GM18951 (cell line): ENCODE data around the gene BCAS3.

ENCODE experiments used
- POLR2A ChIP-seq: IDR thresholded peaks from 4 replicates; pipeline ENCODE4 v1.6.1; 2011; ENCODE audit warnings: mild to moderate bottlenecking; ENCODE audit not compliant: insufficient read length, insufficient read depth; ENCODE audit errors: extremely low read depth
- in situ Hi-C: fragments of 300-500 bp; cut with MboI; formaldehyde crosslinking; loops from one replicate; pipeline ENCODE4 v1.12.0; 2022; ENCODE audit warnings: low sequenced_read_pairs, mixed read lengths, inconsistent platforms; ENCODE audit not compliant: unreplicated experiment

BCAS3 gene

GRCh38 chr17:61313461-61314326, 636.0 kb downstream of the BCAS3 start:
- in situ Hi-C loops: no loop called here
- no peak for TF ChIP-seq POLR2A

DNA sequence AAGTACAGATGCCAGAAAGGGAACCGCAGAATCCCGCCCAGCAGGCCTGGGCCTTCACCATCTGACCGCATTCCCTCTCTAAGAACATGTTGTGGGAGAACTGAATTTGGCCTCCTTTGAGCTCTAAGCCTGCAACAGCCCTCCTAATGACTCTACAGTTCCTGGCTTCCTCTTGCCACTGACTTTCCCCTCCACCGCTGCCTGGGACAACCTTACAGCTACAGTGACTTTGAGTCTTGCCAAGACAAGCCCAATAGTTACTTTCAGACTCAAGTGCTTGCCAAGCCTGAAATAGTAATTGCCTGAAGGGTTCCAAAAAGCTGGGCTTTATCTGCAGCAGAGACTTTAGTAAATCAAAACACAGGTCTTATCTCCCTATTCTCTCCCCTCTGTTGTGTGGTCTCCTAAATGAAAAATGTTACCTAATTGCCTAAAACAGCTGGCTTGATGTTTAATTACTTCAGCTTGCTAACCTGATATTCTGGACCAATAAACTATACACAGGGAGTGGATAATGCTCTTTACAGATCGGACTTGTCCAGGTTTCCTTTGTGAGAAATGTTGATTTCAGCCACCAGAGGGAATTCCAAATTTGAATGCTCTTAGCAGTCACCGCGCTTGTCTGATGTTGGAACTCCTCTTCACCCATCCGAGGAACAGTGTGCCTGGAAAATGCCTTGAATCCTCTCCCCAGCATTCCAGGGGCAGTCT, 636.9 kb downstream of the BCAS3 start:
- in situ Hi-C loops: no loop called here
- no peak for TF ChIP-seq POLR2A

DNA sequence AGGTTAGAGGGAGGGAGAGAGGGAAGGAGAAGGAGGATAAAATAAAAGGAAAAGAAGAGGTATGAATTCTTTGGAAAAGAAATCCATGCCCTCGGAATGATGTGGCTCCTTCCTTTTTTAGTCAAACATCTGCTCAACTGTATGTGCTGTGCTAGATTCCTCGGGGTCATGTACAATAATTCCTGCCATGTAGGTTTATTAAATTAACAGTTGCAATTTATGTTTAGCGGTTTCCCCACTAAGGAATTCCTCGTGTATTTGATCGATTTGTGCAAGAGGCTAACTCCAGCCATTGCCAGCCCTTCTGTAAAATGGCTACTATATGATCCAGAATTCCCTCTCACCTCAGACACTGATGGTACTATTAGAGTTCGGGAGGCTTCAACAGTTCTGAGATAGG, 639.0 kb downstream of the BCAS3 start:
- TF ChIP-seq POLR2A: no peak
- in situ Hi-C loops: no loop called here

DNA sequence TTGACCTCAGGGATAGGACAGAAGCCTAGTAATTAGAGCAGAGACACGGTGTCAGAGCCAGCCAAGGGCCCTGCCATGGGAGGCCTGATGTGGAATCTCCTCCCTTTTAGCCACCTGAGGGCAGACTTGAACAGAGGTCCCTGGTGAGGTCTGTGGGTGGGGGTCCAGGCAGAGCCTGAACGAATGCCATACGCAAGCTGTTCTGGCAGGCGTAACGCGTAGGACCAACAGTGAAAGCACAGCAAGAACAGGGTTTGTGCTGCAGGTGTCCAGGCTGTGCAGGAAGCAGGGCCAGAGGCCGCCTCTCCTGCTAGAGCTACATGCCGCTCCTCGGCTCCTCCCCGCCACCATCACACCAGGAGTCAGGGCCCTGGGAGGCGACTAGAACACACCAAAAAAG, 640.1 kb downstream of the BCAS3 start:
- TF ChIP-seq POLR2A: no peak
- in situ Hi-C loops: no loop called here

GRCh38 chr17:61318684-61319098, 641.0 kb downstream of the BCAS3 start:
- no peak for TF ChIP-seq POLR2A
- in situ Hi-C loops: no loop called here

GRCh38 chr17:61321344-61321743, 643.7 kb downstream of the BCAS3 start:
- in situ Hi-C loops: no loop called here
- TF ChIP-seq POLR2A: no peak

DNA sequence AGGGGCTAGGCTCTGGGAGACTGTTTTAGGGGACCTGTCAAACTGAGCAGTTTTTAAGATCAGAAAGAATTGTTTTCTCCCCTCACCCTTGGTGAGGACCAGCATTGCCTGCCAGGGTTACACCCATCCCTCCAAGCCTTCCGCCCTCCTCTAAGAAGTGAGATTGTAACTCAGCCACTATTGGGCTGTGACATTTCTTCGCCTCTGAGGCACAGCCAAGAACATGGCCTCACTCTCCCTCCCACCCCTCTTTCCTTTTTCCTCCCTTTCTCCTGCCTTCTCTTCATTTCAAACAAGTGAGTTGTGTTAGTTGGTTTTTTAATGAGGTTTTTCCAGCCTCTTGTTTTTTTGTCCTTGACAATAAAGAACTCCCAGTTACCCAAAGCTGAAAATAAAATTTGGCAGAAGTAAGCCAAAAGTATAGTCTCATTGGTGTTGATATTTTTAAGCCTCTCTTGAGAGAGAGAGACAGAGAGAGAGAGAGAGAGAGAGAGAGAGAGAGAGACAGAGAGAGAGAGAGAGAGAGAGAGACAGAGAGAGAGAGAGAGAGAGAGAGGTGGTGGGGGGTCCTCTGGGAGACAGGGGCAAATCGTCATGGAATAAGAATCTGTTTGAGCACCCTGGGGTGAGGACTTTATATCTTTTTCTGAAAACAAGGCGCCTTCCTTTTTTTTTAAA, 644.8 kb downstream of the BCAS3 start:
- in situ Hi-C loops: no loop called here
- no peak for TF ChIP-seq POLR2A

GRCh38 chr17:61323003-61323908, 645.6 kb downstream of the BCAS3 start:
- in situ Hi-C loops: no loop called here
- TF ChIP-seq POLR2A: no peak

GRCh38 chr17:61323909-61324868, 646.5 kb downstream of the BCAS3 start:
- no peak for TF ChIP-seq POLR2A
- in situ Hi-C loops: no loop called here

DNA sequence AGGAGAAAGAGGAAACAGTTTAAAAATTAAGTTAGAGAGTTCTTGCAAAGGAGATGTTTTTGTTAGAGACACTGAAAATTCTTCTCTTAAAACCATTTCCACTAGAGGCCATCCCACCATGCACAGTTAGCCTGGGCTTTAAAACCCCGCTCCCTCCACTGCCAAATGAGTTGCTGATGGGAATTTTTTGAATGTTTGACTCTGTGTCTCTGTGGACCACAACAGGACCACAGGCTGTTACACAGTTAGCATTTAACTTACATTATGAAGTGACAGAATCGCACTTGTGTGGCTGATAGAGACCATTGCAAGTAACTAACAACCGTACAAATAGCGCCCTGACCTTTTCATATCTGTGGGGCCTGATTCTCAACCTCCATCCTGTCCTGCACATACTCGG, 647.3 kb downstream of the BCAS3 start:
- in situ Hi-C loops: no loop called here
- TF ChIP-seq POLR2A: no peak

GRCh38 chr17:61325382-61326073, 647.9 kb downstream of the BCAS3 start:
- TF ChIP-seq POLR2A: no peak
- in situ Hi-C loops: no loop called here
